ENCODE data around the gene CTDNEP1.
A peak's percentile ranks its signal among the peaks of the same experiment; 100 is the strongest.

Gene CTDNEP1

GRCh38 chr17:7251661-7252175 lies at the start of gene CTDNEP1:
Gene CTDNEP1, minus strand, starts transcription at chr17:7251734. Its CDS starts 438 bp downstream, at chr17:7251296.
- no peak for TF ChIP-seq Cebpa-rat (IDR thresholded peaks at IDR 0.05)
- Histone ChIP-seq H3K4me1 (peaks cover 35% of the 10 kb centered on the region), H3K27me3 (no peaks in the 10 kb centered on the region), H4K20me1 (peaks cover 42% of the 10 kb centered on the region), H3K9me3 (no peaks in the 10 kb centered on the region), H3K4me2 (peak within 1 kb of the TSS; percentile 99), H3K4me3 (peak within 1 kb of the TSS; percentile 81), H3K36me3 (peaks cover 41% of the 10 kb centered on the region), H3K9ac (peak within 1 kb of the TSS; percentile 94), H3K27ac (peak within 1 kb of the TSS; percentile 90)

- Histone ChIP-seq H3K36me3 (no peaks in the 10 kb centered on the region), H3K4me1 (peaks cover 42% of the 10 kb centered on the region), H3K4me3 (peak overlapping the region; percentile 40), H3K4me2 (peak overlapping the region; percentile 85), H3K9ac (no peak overlapping the region), H3K27me3 (peaks cover 59% of the 10 kb centered on the region), H3K27ac (no peak overlapping the region), H4K20me1 (no peaks in the 10 kb centered on the region), H3K9me3 (no peaks in the 10 kb centered on the region)
- TF ChIP-seq Cebpa-rat (IDR thresholded peaks at IDR 0.05): no peak
Observed at GRCh38 chr17:7296189-7296861, 44.8 kb upstream of the CTDNEP1 start.

DNA sequence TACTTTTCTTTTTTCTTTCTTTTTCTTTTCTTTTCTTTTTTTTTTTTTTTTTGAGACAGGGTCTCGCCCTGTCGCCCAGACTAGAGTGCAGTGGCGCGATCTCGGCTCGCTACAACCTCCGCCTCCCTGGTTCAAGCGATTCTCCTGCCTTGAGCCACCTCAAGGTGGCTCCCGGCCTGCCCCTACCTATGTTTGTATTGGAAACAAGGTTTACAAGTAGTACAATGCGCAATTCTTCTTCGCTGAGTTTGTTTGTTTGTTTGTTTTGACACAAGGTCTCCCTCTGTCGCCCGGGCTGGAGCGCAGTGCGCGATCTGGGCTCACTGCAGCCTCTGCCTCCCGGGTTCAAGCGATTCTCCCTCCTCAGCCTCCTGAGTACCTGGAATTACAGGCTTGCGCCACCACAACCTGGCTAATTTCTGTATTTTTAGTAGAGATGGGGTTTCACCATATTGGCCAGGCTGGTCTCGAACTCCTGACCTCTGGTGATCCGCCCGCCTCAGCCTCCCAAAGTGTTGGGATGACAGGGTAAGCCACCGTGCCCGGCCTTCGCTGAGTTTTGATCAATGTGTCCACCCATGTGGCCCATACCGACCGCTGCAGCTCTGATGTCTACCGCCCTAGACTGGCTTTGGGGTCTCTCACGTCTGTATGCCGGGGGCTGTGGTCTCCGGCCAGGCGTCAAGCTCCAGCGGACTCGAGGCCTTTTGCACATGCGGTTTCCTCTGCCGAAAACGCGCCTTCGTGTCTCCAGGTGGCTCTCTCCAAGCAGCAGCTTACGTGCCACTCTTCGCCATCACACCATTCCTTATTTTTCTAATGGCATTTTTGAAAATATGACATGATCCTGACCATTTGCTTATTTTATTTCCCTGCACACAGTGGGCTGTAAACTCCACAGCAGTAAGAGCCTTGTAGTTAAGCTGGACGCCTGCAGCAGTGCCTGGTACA lies 44.0 kb upstream of the CTDNEP1 start:
- Histone ChIP-seq H3K27me3 (peaks cover 62% of the 10 kb centered on the region), H3K36me3 (no peaks in the 10 kb centered on the region), H3K4me2 (peak overlapping the region; percentile 85), H3K9me3 (no peaks in the 10 kb centered on the region), H4K20me1 (no peaks in the 10 kb centered on the region), H3K27ac (no peak overlapping the region), H3K9ac (no peak overlapping the region), H3K4me1 (peaks cover 42% of the 10 kb centered on the region), H3K4me3 (peak overlapping the region; percentile 52)
- TF ChIP-seq Cebpa-rat (IDR thresholded peaks at IDR 0.05): no peak

DNA sequence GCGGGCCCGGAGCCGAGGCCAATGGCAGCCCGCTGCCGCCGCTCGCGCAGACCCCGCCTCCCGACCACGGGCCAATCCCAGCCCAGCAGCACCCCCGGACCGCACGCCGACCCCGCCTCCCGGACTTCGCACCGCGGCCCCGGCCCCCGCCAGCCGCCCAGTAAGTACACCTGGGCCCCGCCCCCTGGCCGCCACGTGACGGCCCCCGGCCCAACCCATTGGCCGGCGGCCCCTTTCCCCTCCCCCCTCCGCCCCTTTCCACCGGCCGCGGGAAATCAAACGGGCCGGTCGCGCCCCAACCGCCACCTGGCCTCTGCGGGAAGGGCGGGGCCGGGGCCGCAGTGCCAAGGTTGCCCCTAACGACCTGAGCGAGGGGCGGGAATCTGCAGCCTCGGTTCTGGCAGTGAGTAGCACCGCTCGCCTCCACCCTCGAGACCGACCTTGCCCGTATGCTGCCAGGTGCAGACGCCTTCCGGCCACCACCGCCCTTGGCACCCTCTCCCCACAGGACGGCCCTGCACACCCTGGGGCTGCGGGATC lies 43.1 kb upstream of the CTDNEP1 start, which contains the start of gene YBX2:
Gene YBX2 (minus strand): TSS at position 26 of the 540 bp plus-strand sequence. CDS start 139 bp downstream, outside the sequence.
- Histone ChIP-seq H3K4me3 (peak within 1 kb of the TSS; percentile 52), H3K36me3 (no peaks in the 10 kb centered on the region), H3K27ac (no peak within 1 kb of the TSS), H3K27me3 (peaks cover 66% of the 10 kb centered on the region), H4K20me1 (no peaks in the 10 kb centered on the region), H3K4me2 (peak within 1 kb of the TSS; percentile 85), H3K9ac (no peak within 1 kb of the TSS), H3K9me3 (no peaks in the 10 kb centered on the region), H3K4me1 (peaks cover 42% of the 10 kb centered on the region)
- no peak for TF ChIP-seq Cebpa-rat (IDR thresholded peaks at IDR 0.05)

GRCh38 chr17:7293816-7294613 lies 42.5 kb upstream of the CTDNEP1 start:
- TF ChIP-seq Cebpa-rat (IDR thresholded peaks at IDR 0.05): no peak
- Histone ChIP-seq H3K9ac (no peak overlapping the region), H3K27me3 (peaks cover 66% of the 10 kb centered on the region), H3K9me3 (no peaks in the 10 kb centered on the region), H3K27ac (no peak overlapping the region), H3K4me1 (peaks cover 42% of the 10 kb centered on the region), H4K20me1 (no peaks in the 10 kb centered on the region), H3K4me3 (peak overlapping the region; percentile 52; the same call in 1 of the 2 replicates), H3K4me2 (peak overlapping the region; percentile 85), H3K36me3 (no peaks in the 10 kb centered on the region)

DNA sequence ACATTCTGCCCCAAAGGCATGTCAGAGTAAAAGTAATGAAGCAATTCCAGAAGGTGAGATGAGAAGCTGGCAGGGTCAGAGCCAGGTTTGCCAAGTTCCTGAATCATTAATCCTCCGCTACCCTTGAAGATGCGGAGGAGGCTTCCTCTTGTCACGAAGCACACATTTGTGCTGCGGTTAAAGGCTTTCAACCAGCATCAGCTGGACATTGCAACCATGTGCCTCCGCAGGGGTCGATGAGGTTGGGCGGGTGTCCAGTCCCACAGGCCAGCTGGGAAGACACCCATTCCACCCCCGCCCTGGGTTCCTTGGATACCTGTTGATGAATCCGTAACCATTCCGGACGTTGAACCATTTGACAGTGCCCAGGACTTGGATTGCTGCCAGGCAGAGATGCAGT lies 41.6 kb upstream of the CTDNEP1 start:
- peaks cover 66% of the 10 kb centered on the region for H3K27me3 ChIP-seq
- H3K9me3 ChIP-seq: no peaks in the 10 kb centered on the region
- H3K36me3 ChIP-seq: no peaks in the 10 kb centered on the region
- no peak for TF ChIP-seq Cebpa-rat (IDR thresholded peaks at IDR 0.05)
- H3K4me3 ChIP-seq: no peak overlapping the region
- no peak overlapping the region for H3K9ac ChIP-seq
- H4K20me1 ChIP-seq: no peaks in the 10 kb centered on the region
- peak overlapping the region; percentile 23; the same call in 1 of the 2 replicates for H3K4me2 ChIP-seq
- peaks cover 42% of the 10 kb centered on the region for H3K4me1 ChIP-seq
- no peak overlapping the region for H3K27ac ChIP-seq

- Histone ChIP-seq H3K4me2 (peak overlapping the region; percentile 23; the same call in 1 of the 2 replicates), H3K27ac (no peak overlapping the region), H3K36me3 (no peaks in the 10 kb centered on the region), H3K9ac (no peak overlapping the region), H4K20me1 (no peaks in the 10 kb centered on the region), H3K4me3 (no peak overlapping the region), H3K9me3 (no peaks in the 10 kb centered on the region), H3K4me1 (peaks cover 42% of the 10 kb centered on the region), H3K27me3 (peaks cover 66% of the 10 kb centered on the region)
- TF ChIP-seq Cebpa-rat (IDR thresholded peaks at IDR 0.05): no peak
Observed at GRCh38 chr17:7292729-7293128, 41.2 kb upstream of the CTDNEP1 start.

GRCh38 chr17:7292194-7292593 lies 40.7 kb upstream of the CTDNEP1 start:
- no peak overlapping the region for H3K4me2 ChIP-seq
- peaks cover 66% of the 10 kb centered on the region for H3K27me3 ChIP-seq
- TF ChIP-seq Cebpa-rat (IDR thresholded peaks at IDR 0.05): no peak
- no peaks in the 10 kb centered on the region for H3K9me3 ChIP-seq
- H3K27ac ChIP-seq: no peak overlapping the region
- no peak overlapping the region for H3K4me3 ChIP-seq
- H4K20me1 ChIP-seq: no peaks in the 10 kb centered on the region
- peaks cover 42% of the 10 kb centered on the region for H3K4me1 ChIP-seq
- no peak overlapping the region for H3K9ac ChIP-seq
- no peaks in the 10 kb centered on the region for H3K36me3 ChIP-seq

DNA sequence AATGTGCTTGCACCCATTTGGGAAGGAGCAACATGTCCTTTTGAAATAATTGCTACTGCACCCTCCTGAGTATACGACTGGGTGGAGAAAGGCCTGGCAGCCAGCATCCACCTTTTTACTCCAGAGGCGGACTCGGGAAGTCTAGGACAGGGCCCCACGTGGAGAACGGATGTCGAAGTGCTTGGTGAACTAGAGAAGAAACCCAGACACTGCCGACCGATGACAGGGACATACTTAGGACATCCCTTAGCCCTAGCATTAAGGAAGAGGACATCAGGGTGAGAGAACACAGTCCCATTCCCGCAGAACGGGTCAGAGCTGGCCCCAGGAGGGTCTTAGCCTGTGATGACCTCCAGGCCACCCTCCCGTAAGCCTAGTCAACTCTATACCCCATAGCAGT lies 39.2 kb upstream of the CTDNEP1 start:
- no peak for TF ChIP-seq Cebpa-rat (IDR thresholded peaks at IDR 0.05)
- Histone ChIP-seq H3K27me3 (peaks cover 51% of the 10 kb centered on the region), H3K9me3 (no peaks in the 10 kb centered on the region), H3K4me2 (no peak overlapping the region), H3K9ac (no peak overlapping the region), H3K4me1 (peaks cover 42% of the 10 kb centered on the region), H3K4me3 (no peak overlapping the region), H4K20me1 (no peaks in the 10 kb centered on the region), H3K36me3 (no peaks in the 10 kb centered on the region), H3K27ac (no peak overlapping the region)
